A549 (cell line): ENCODE results near the gene NOL3. TPM values are rescaled to one million over a fixed set of nuclear protein-coding genes. Genes with fewer than 3 reads are reported as not detected.

Experiments
- ATAC-seq, 2 experiments: fragments of 200-7000 bp in 1 of 2; fragments of >200 bp in 1 of 2; cut with Nextera tagmentation in 1 of 2; cut with Tn5 transposase in 1 of 2; 3 replicates each; pipeline versions ENCODE4 v1.8.0 to v1.9.1; 2018 to 2020; ENCODE audit warnings: mild to moderate bottlenecking in 1 of 2, moderate library complexity in 1 of 2
- CTCF ChIA-PET: fragments of 300-600 bp; sonication (Branson Sonifier 250); formaldehyde crosslinking; extraction: SDS; loops from one replicate; lab custom pipeline; 2021; ENCODE audit warnings: antibody characterized with exemption, inconsistent platforms; lab: Yijun Ruan, JAX
- POLR2A ChIA-PET: fragments of 350-600 bp; formaldehyde crosslinking; extraction: SDS; loops from one replicate; lab custom pipeline; 2021; ENCODE audit warnings: antibody characterized with exemption, inconsistent platforms; lab: Yijun Ruan, JAX
- DNase-seq, 2 experiments: peaks; one replicate each; pipeline versions ENCODE4 v3.0.0 to v3.0.0-alpha.2; 2011 to 2016; ENCODE audit warnings: low read depth in 1 of 2, low spot score in 1 of 2
- FAIRE-seq: peaks from 2 replicates; lab custom pipeline; 2011; peaks lifted over from hg19 to GRCh38; lab: Jason Lieb, UNC
- H3K27ac ChIP-seq, 2 experiments: fragments of >200 bp; sonication (Bioruptor Twin); formaldehyde crosslinking; 3 replicates each; pipeline ENCODE4 v1.5.1; 2016 to 2017
- H3K4me1 ChIP-seq: fragments of >200 bp; sonication (Bioruptor Twin); formaldehyde crosslinking; 3 replicates; pipeline ENCODE4 v1.6.1; 2016
- H3K4me2 ChIP-seq: fragments of >200 bp; sonication (Bioruptor Twin); formaldehyde crosslinking; 3 replicates; pipeline ENCODE4 v1.6.1; 2016
- H3K4me3 ChIP-seq: fragments of >200 bp; sonication (Bioruptor Twin); formaldehyde crosslinking; 3 replicates; pipeline ENCODE4 v1.5.1; 2016
- H3K9me3 ChIP-seq: fragments of >200 bp; sonication (Bioruptor Twin); formaldehyde crosslinking; 3 replicates; pipeline ENCODE4 v1.6.1; 2016
- BHLHE40 ChIP-seq: IDR thresholded peaks from 2 replicates; pipeline ENCODE4 v1.6.1; 2012; ENCODE audit warnings: low read depth, low read length, inconsistent platforms
- CEBPB ChIP-seq, 2 experiments: fragments of >200 bp in 1 of 2; sonication (Bioruptor Twin) in 1 of 2; formaldehyde crosslinking in 1 of 2; IDR thresholded peaks; 2 replicates each; pipeline ENCODE4 v1.6.1; 2012 to 2016
- CHD4 ChIP-seq: fragments of 200-600 bp; sonication (generic); IDR thresholded peaks from 2 replicates; pipeline ENCODE4 v1.6.1; 2016; ENCODE audit warnings: antibody characterized with exemption, mild to moderate bottlenecking, borderline replicate concordance
- FOXS1 ChIP-seq: fragments of 250-450 bp; sonication (Bioruptor Pico); IDR thresholded peaks from 2 replicates; pipeline ENCODE4 v1.5.0; 2020; ENCODE audit warnings: mild to moderate bottlenecking, moderate library complexity
- GATA3 ChIP-seq: IDR thresholded peaks from 2 replicates; pipeline ENCODE4 v1.6.1; 2012; ENCODE audit warnings: borderline replicate concordance
- HES2 ChIP-seq: fragments of >200 bp; sonication (Bioruptor Twin); formaldehyde crosslinking; IDR thresholded peaks from 2 replicates; pipeline ENCODE4 v1.6.1; 2016
- HEYL ChIP-seq: fragments of 250-450 bp; sonication (Bioruptor Pico); IDR thresholded peaks from 2 replicates; pipeline ENCODE4 v1.8.0; 2021; ENCODE audit warnings: mild to moderate bottlenecking, moderate library complexity
- JUNB ChIP-seq: fragments of >200 bp; sonication (Bioruptor Twin); formaldehyde crosslinking; IDR thresholded peaks from 2 replicates; pipeline ENCODE4 v1.6.1; 2016
- KDM1A ChIP-seq: fragments of 200-600 bp; sonication (generic); IDR thresholded peaks from 2 replicates; pipeline ENCODE4 v1.6.1; 2016; ENCODE audit warnings: low read depth, mild to moderate bottlenecking
- MAZ ChIP-seq: fragments of 150-350 bp; IDR thresholded peaks from 2 replicates; pipeline ENCODE4 v1.6.1; 2014; ENCODE audit warnings: antibody characterized with exemption, low read depth, low read length, borderline replicate concordance
- MYC ChIP-seq: IDR thresholded peaks from 2 replicates; pipeline ENCODE4 v1.6.1; 2012; ENCODE audit warnings: mild to moderate bottlenecking, inconsistent platforms, low read length, improper control_type of control experiment, borderline replicate concordance
- NPAS2 ChIP-seq: fragments of 250-450 bp; sonication (Bioruptor Pico); IDR thresholded peaks from 2 replicates; pipeline ENCODE4 v1.8.0; 2022; ENCODE audit warnings: mild to moderate bottlenecking, moderate library complexity, borderline replicate concordance
- RAD21 ChIP-seq, 2 experiments: fragments of >200 bp in 1 of 2; sonication (Bioruptor Twin) in 1 of 2; formaldehyde crosslinking in 1 of 2; IDR thresholded peaks in 1 of 2; conservative IDR thresholded peaks in 1 of 2; 2 replicates in 1 of 2; 3 replicates in 1 of 2; pipeline ENCODE4 v1.6.1; 2012 to 2018; ENCODE audit warnings: inconsistent platforms in 1 of 2
- RNF2 ChIP-seq: fragments of 200-600 bp; sonication (generic); IDR thresholded peaks from 2 replicates; pipeline ENCODE4 v1.6.1; 2016; ENCODE audit warnings: low read depth, mild to moderate bottlenecking, antibody characterized with exemption, moderate library complexity, borderline replicate concordance
- SREBF2 ChIP-seq: fragments of 450-650 bp; IDR thresholded peaks from 2 replicates; pipeline ENCODE4 v1.6.1; 2014; ENCODE audit warnings: mild to moderate bottlenecking, moderate library complexity
- TFCP2L1 ChIP-seq: fragments of 250-450 bp; sonication (Bioruptor Pico); IDR thresholded peaks from 2 replicates; pipeline ENCODE4 v1.5.0; 2021; ENCODE audit warnings: mild to moderate bottlenecking
- TP53 ChIP-seq: fragments of 250-450 bp; sonication (Bioruptor Pico); IDR thresholded peaks from 2 replicates; pipeline ENCODE4 v1.5.0; 2021; ENCODE audit warnings: mild to moderate bottlenecking, moderate library complexity
- ZFP36 ChIP-seq: fragments of 450-650 bp; IDR thresholded peaks from 2 replicates; pipeline ENCODE4 v1.6.1; 2014; ENCODE audit warnings: borderline replicate concordance; ENCODE audit not compliant: partially characterized antibody
- ZNF302 ChIP-seq: fragments of 250-450 bp; sonication (Bioruptor Pico); IDR thresholded peaks from 2 replicates; pipeline ENCODE4 v1.9.0; 2021; ENCODE audit warnings: inconsistent platforms, mild to moderate bottlenecking, moderate library complexity
- ZSCAN20 ChIP-seq: fragments of 250-450 bp; sonication (Bioruptor Pico); IDR thresholded peaks from 2 replicates; pipeline ENCODE4 v1.8.0; 2022; ENCODE audit warnings: mild to moderate bottlenecking, moderate library complexity
- WGBS: methylation state at CpG from one replicate; pipeline ENCODE4 v1.1.6; 2017; ENCODE audit errors: missing lambda C conversion rate; 5-methylcytosine and 5-hydroxymethylcytosine counted together
- polyA plus RNA-seq, 4 experiments: library from polyadenylated mRNA; depleted of rRNA in 3 of 4; stranded (reverse); fragments of >200 nt; fragmentation: RNase III in 1 of 4; extraction: RNeasy Plus Mini Kit Qiagen cat#74134 plus additional on column Dnase treatment in 1 of 4; gene quantifications; 2 replicates in 3 of 4; 3 replicates in 1 of 4; pipeline ENCODE4 v1.2.3, GENCODE V29; 2011 to 2017
- TF ChIP-seq, protein P1 (sequence below): fragments of 150-350 bp; IDR thresholded peaks from 2 replicates; pipeline ENCODE4 v1.6.1; 2014; ENCODE audit warnings: low read depth, mild to moderate bottlenecking, low read length
- TF ChIP-seq, protein P2 (sequence below): fragments of 250-450 bp; sonication (Bioruptor Pico); IDR thresholded peaks from 2 replicates; pipeline ENCODE4 v1.5.0; 2021; ENCODE audit warnings: mild to moderate bottlenecking, moderate library complexity, borderline replicate concordance

The NOL3 gene
- polyA plus RNA-seq, 2 of the 4 experiments (the other 2 are of a cell fraction), result 22.6 to 39.1 TPM

- Histone ChIP-seq H3K4me3 (no peak overlapping the region), H3K27ac (no peak overlapping the region), H3K4me1 (peaks cover 21% of the 10 kb centered on the region), H3K9me3 (no peaks in the 10 kb centered on the region), H3K4me2 (no peak overlapping the region)
- CTCF ChIA-PET, result interaction anchor here (0.8 to 16.0 kb wide), 15 partner anchors 11 to 289 kb away, joined by 3 to 314 read pairs (median 6); partner anchors contain the start of genes CES3, FBXL8, HSF4 and NOL3
- ATAC-seq (no peak), FAIRE-seq (no peak), DNase-seq (no peak)
- TF ChIP-seq TFCP2L1 (CRISPR knock-in tag), result no peak
- TF ChIP-seq MAZ, result no peak
- TF ChIP-seq RAD21 (conservative IDR thresholded peaks at IDR 0.05 in 1 of 2, IDR thresholded peaks at IDR 0.05 in 1 of 2), result no peak
- no peak for TF ChIP-seq KDM1A
- TF ChIP-seq, protein P1, sequence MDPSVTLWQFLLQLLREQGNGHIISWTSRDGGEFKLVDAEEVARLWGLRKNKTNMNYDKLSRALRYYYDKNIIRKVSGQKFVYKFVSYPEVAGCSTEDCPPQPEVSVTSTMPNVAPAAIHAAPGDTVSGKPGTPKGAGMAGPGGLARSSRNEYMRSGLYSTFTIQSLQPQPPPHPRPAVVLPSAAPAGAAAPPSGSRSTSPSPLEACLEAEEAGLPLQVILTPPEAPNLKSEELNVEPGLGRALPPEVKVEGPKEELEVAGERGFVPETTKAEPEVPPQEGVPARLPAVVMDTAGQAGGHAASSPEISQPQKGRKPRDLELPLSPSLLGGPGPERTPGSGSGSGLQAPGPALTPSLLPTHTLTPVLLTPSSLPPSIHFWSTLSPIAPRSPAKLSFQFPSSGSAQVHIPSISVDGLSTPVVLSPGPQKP, result no peak
- no peak for TF ChIP-seq TP53
- TF ChIP-seq CEBPB (IDR thresholded peaks at IDR 0.05), result no peak
- no peak for TF ChIP-seq CHD4
- no peak for TF ChIP-seq RNF2
- TF ChIP-seq, protein P2, sequence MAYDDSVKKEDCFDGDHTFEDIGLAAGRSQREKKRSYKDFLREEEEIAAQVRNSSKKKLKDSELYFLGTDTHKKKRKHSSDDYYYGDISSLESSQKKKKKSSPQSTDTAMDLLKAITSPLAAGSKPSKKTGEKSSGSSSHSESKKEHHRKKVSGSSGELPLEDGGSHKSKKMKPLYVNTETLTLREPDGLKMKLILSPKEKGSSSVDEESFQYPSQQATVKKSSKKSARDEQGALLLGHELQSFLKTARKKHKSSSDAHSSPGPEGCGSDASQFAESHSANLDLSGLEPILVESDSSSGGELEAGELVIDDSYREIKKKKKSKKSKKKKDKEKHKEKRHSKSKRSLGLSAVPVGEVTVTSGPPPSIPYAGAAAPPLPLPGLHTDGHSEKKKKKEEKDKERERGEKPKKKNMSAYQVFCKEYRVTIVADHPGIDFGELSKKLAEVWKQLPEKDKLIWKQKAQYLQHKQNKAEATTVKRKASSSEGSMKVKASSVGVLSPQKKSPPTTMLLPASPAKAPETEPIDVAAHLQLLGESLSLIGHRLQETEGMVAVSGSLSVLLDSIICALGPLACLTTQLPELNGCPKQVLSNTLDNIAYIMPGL (CRISPR knock-in tag), result no peak
- TF ChIP-seq MYC, result no peak
- TF ChIP-seq ZSCAN20 (CRISPR knock-in tag), result no peak
- TF ChIP-seq NPAS2 (CRISPR knock-in tag), result no peak
- 83% methylated on average over 7 of the region's 7 CpGs for WGBS
- POLR2A ChIA-PET, result interaction anchor here (1.0 kb wide), 1 partner anchor 13 kb away, joined by 5 read pairs; the partner anchor contains the start of gene NOL3
Observed at GRCh38 chr16:67157106-67157748, 13.1 kb upstream of the NOL3 start.

DNA sequence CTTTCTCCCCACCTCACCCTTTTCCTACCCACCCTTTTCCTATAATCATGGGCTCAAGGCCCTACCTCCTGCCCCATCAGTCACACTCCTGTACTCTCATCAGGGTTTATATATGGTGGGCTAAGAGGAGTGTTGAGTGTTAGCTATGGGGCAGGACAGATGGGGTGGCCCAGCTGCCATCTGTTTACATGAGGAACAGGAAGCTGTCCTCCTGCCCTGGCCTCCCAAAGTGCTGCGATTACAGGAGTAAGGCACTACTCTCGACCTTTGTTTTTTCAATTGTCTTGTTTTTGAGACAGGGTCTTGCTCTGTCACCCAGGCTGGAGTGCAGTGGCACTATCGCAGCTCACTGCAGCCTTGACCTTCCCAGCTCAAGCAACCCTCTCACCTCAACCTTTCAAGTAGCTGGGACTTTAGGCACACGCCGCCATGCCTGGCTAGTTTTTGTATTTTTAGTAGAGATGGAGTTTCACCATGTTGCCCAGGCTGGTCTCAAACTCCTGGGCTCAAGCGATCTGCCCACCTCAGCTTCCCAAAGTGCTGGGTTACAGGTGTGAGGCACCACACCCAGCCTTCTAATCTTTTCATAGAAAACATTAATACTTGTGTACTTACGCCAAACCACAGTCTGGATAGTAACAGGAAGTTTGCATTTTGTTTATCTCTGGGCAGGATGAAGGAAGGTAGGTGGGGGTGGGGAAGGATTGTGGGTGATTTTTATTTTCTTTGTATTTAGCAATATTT is 12.3 kb upstream of the NOL3 start:
- WGBS, result 95% methylated on average over 7 of the region's 7 CpGs
- ChIA-PET POLR2A (interaction anchor here (0.5 to 1.0 kb wide), 3 partner anchors 12 to 201 kb away, joined by 4 to 6 read pairs (median 5); partner anchors contain the start of gene NOL3), CTCF (interaction anchor here (0.8 to 20.5 kb wide), 15 partner anchors 2 to 290 kb away, joined by 3 to 314 read pairs (median 10); partner anchors contain the start of genes B3GNT9, FBXL8, HSF4 and NOL3)
- FAIRE-seq, result no peak
- no peak for ATAC-seq
- Histone ChIP-seq H3K9me3 (no peaks in the 10 kb centered on the region), H3K4me1 (peaks cover 21% of the 10 kb centered on the region), H3K4me2 (peak overlapping the region; percentile 88; the same call in 2 of the 3 replicates), H3K4me3 (no peak overlapping the region), H3K27ac (no peak overlapping the region)
- DNase-seq, result no peak
- TF ChIP-seq CEBPB (IDR thresholded peaks at IDR 0.05) (no peak), GATA3 (no peak), HEYL (CRISPR knock-in tag) (no peak), JUNB (no peak), BHLHE40 (no peak), ZNF302 (CRISPR knock-in tag) (no peak), RNF2 (no peak), SREBF2 (no peak), HES2 (no peak), ZFP36 (no peak), RAD21 (conservative IDR thresholded peaks at IDR 0.05 in 1 of 2, IDR thresholded peaks at IDR 0.05 in 1 of 2) (no peak), FOXS1 (CRISPR knock-in tag) (no peak), CHD4 (no peak)
